Prostate gland (tissue), 2 donors: Measurements from ENCODE around the gene MBNL1.

Experiments
- CTCF ChIP-seq, 4 experiments: fragments of 200-600 bp in 2 of 4; fragments of 450-650 bp in 2 of 4; sonication (generic) in 2 of 4; IDR thresholded peaks; 1 replicate in 3 of 4; 2 replicates in 1 of 4; pipeline ENCODE4 v1.5.1; 2016 to 2019; ENCODE audit warnings: antibody characterized with exemption in 4 of 4, mild to moderate bottlenecking in 2 of 4, moderate library complexity in 2 of 4
- POLR2A ChIP-seq: fragments of 450-650 bp; IDR thresholded peaks from one replicate; pipeline ENCODE4 v1.6.1; 2016; ENCODE audit warnings: antibody characterized with exemption, mild to moderate bottlenecking

GRCh38 chr3:152323834-152324233 is 55.1 kb downstream of the MBNL1 start:
- TF ChIP-seq CTCF (IDR thresholded peaks at IDR 0.05) (no peak), POLR2A (no peak)
